Endothelial cell of umbilical vein (primary cell): ENCODE results near the gene NFS1. TPM values are rescaled to one million over a fixed set of nuclear protein-coding genes. Genes with fewer than 3 reads are reported as not detected.
"Not testable (repeated sequence)": the region's sequence is repeated elsewhere in the genome, so short reads cannot be mapped to it uniquely, and the experiment has no call there.

Experiments used
- BruUV-seq: library from RNA; stranded (reverse); fragments of 400-500 nt; replicated peaks from 2 replicates; lab custom pipeline; 2021; lab: Mats Ljungman, UMichigan
- CTCF ChIA-PET: fragments of 300-600, 350-600 bp; sonication (Branson Sonifier 250); formaldehyde crosslinking; loops from one replicate; lab custom pipeline; 2021; ENCODE audit warnings: antibody characterized with exemption, inconsistent platforms; lab: Charles Lee
- POLR2A ChIA-PET: fragments of 300-600, 350-600 bp; sonication (Branson Sonifier 250); formaldehyde crosslinking; loops from one replicate; lab custom pipeline; 2021; ENCODE audit warnings: antibody characterized with exemption, inconsistent platforms; lab: Charles Lee
- DNase-seq: peaks from one replicate; pipeline ENCODE4 v3.0.0-alpha.2; 2011; ENCODE audit warnings: low read depth, low spot score
- FAIRE-seq: peaks from 2 replicates; lab custom pipeline; 2011; peaks lifted over from hg19 to GRCh38; lab: Jason Lieb, UNC
- H2AFZ ChIP-seq: 2 replicates; pipeline ENCODE4 v1.6.0; 2012; ENCODE audit warnings: low read depth, low read length, control low read depth, inconsistent platforms
- H3K27ac ChIP-seq: 2 replicates; pipeline ENCODE4 v1.5.1; 2011; ENCODE audit warnings: low read depth, mild to moderate bottlenecking, control low read depth, low read length, moderate library complexity; ENCODE audit not compliant: insufficient read depth
- H3K27me3 ChIP-seq, 2 experiments: 2 replicates each; pipeline versions ENCODE4 v1.6.0 to v1.6.1; 2011; ENCODE audit warnings: low read length in 2 of 2, mixed read lengths in 1 of 2; ENCODE audit not compliant: control insufficient read depth in 2 of 2, insufficient read depth in 2 of 2
- H3K36me3 ChIP-seq, 2 experiments: 2 replicates in 1 of 2; 3 replicates in 1 of 2; pipeline ENCODE4 v1.5.1; 2011; ENCODE audit warnings: low read length in 2 of 2, mild to moderate bottlenecking in 1 of 2, moderate library complexity in 1 of 2; ENCODE audit not compliant: control insufficient read depth in 2 of 2, insufficient read depth in 2 of 2; ENCODE audit errors: extremely low read depth in 1 of 2
- H3K4me1 ChIP-seq: 3 replicates; pipeline ENCODE4 v1.5.1; 2011; ENCODE audit warnings: mild to moderate bottlenecking, low read length; ENCODE audit not compliant: control insufficient read depth, insufficient read depth; ENCODE audit errors: extremely low read depth
- H3K4me2 ChIP-seq: 2 replicates; pipeline ENCODE4 v1.6.1; 2011; ENCODE audit warnings: low read length, control low read depth, mixed read lengths; ENCODE audit not compliant: insufficient read depth
- H3K4me3 ChIP-seq, 3 experiments: fragments of 200-600 bp in 1 of 3; sonication (generic), shearing (Covaris generic) in 1 of 3; replicated peaks in 1 of 3; 2 replicates each; pipeline ENCODE4 v1.5.1; 2011 to 2016; ENCODE audit warnings: control low read depth in 3 of 3, low read length in 3 of 3, mild to moderate bottlenecking in 2 of 3, inconsistent platforms in 1 of 3, low read depth in 1 of 3, moderate library complexity in 1 of 3; ENCODE audit not compliant: insufficient read depth in 1 of 3
- H3K79me2 ChIP-seq: 2 replicates; pipeline ENCODE4 v1.6.0; 2012; ENCODE audit warnings: low read length, inconsistent platforms; ENCODE audit not compliant: control insufficient read depth, insufficient read depth
- H3K9ac ChIP-seq: replicated peaks from 2 replicates; pipeline ENCODE3; 2011; ENCODE audit warnings: low read length, control low read depth; ENCODE audit not compliant: insufficient read depth; ENCODE audit errors: extremely low read depth
- H3K9me1 ChIP-seq: replicated peaks from 3 replicates; pipeline ENCODE4 v1.6.0; 2011; ENCODE audit warnings: mild to moderate bottlenecking, low read length; ENCODE audit not compliant: control insufficient read depth, insufficient read depth; ENCODE audit errors: extremely low read depth
- H3K9me3 ChIP-seq: replicated peaks from 2 replicates; pipeline ENCODE4 v1.5.1; 2012; ENCODE audit warnings: low read length, inconsistent platforms; ENCODE audit not compliant: control insufficient read depth, insufficient read depth
- H4K20me1 ChIP-seq: replicated peaks from 2 replicates; pipeline ENCODE3; 2011; ENCODE audit warnings: mild to moderate bottlenecking, low read length; ENCODE audit not compliant: control insufficient read depth, insufficient read depth; ENCODE audit errors: extremely low read depth
- CTCF ChIP-seq, 2 donors: IDR thresholded peaks; 1 replicate in 1 of 2; 2 replicates in 1 of 2; pipeline ENCODE4 v1.5.1; 2011; ENCODE audit warnings: low read length in 2 of 2, mild to moderate bottlenecking in 2 of 2, moderate library complexity in 2 of 2, control low read depth in 1 of 2, inconsistent platforms in 1 of 2, low read depth in 1 of 2; ENCODE audit not compliant: insufficient read depth in 1 of 2; ENCODE audit errors: extremely low read depth in 1 of 2
- EZH2 ChIP-seq: IDR thresholded peaks from 2 replicates; pipeline ENCODE4 v1.6.1; 2012; ENCODE audit warnings: borderline replicate concordance, low read depth, mild to moderate bottlenecking, moderate library complexity, low read length, inconsistent platforms; ENCODE audit not compliant: severe bottlenecking
- FOS ChIP-seq: IDR thresholded peaks from 2 replicates; pipeline ENCODE4 v1.6.1; 2011; ENCODE audit warnings: mild to moderate bottlenecking, low read length, moderate library complexity, borderline replicate concordance; ENCODE audit not compliant: insufficient read depth
- GATA2 ChIP-seq: IDR thresholded peaks from 2 replicates; pipeline ENCODE4 v1.7.0; 2011; ENCODE audit warnings: low read depth, mild to moderate bottlenecking, moderate library complexity, mixed read lengths, low read length; ENCODE audit not compliant: insufficient read length, insufficient read depth
- JUN ChIP-seq: IDR thresholded peaks from 2 replicates; pipeline ENCODE4 v1.6.1; 2011; ENCODE audit warnings: borderline replicate concordance, low read depth; ENCODE audit not compliant: insufficient read length, insufficient read depth
- MYC ChIP-seq: IDR thresholded peaks from one replicate; pipeline ENCODE4 v1.6.1; 2011; ENCODE audit warnings: mild to moderate bottlenecking, low read depth, low read length
- POLR2A ChIP-seq: IDR thresholded peaks from 2 replicates; pipeline ENCODE4 v1.6.1; 2012; ENCODE audit warnings: low read depth, mild to moderate bottlenecking, control low read depth, low read length
- POLR2AphosphoS5 ChIP-seq: IDR thresholded peaks from 2 replicates; pipeline ENCODE4 v1.6.1; 2012; ENCODE audit warnings: low read depth, mild to moderate bottlenecking, control low read depth, low read length, moderate library complexity; ENCODE audit not compliant: insufficient read depth
- dilution Hi-C: fragments of 300-500 bp; cut with MboI; formaldehyde crosslinking; loops from one replicate; pipeline ENCODE4 v1.15.0; 2019; ENCODE audit warnings: low sequenced_read_pairs; ENCODE audit not compliant: extremely low pct_ligation_motif_present
- intact Hi-C: fragments of 100-400 bp; cut with micrococcal nuclease; formaldehyde crosslinking; loops from one replicate; pipeline ENCODE4 v1.10.0; 2022
- polyA plus RNA-seq, 4 experiments: library from polyadenylated mRNA; depleted of rRNA in 3 of 4; stranded (reverse) in 3 of 4; unstranded in 1 of 4; fragments of >200 nt; gene quantifications; 2 replicates each; pipeline versions ENCODE4 v1.2.1 to v1.2.3, GENCODE V29; 2011 to 2012; ENCODE audit warnings: missing spikeins in 1 of 4
- total RNA-seq: library from RNA; stranded (reverse); gene quantifications from 2 replicates; pipeline ENCODE4 v1.2.3, GENCODE V29; 2021
- TF ChIP-seq, protein P1 (sequence below): IDR thresholded peaks from 2 replicates; pipeline ENCODE4 v1.6.1; 2011; ENCODE audit not compliant: insufficient read depth, insufficient read length

The NFS1 gene
- total and polyA plus RNA-seq, 2 donors (not counting 3 experiments of a cell fraction or from before 2014, with no cell fraction given): 25.1 to 28.4 TPM

DNA sequence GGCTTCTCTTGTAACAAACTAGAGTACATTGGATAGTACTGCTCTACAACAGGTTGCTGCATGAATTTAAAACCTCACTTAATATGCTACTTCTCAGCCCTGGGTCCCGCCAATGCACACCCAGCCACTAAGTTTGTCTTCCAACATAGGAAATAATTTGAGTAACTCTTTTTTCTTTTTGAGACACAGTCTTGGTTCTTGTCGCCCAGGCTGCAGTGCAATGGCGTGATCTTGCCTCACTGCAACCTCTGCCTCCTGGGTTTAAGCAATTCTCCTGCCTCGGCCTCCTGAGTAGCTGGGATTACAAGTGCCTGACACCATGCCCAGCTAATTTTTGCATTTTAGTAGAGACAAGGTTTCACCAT is 24.1 kb upstream of the NFS1 start:
- not testable (repeated sequence) for H3K4me2 ChIP-seq, BruUV-seq, FAIRE-seq

GRCh38 chr20:35721621-35722020 is 22.5 kb upstream of the NFS1 start:
- no peak for FAIRE-seq
- intact Hi-C loops: loop anchor here (2.0 kb wide), 1 partner anchor 13 kb away; no protein-coding TSS in a partner anchor
- Histone ChIP-seq H3K9me3 (no peaks in the 10 kb centered on the region), H2AFZ (no peak overlapping the region), H3K27me3 (no peaks in the 10 kb centered on the region), H3K79me2 (peaks cover 86% of the 10 kb centered on the region), H3K4me2 (no peak overlapping the region), H3K36me3 (peaks cover 55 to 57% of the 10 kb centered on the region in 2 experiments), H3K4me1 (no peaks in the 10 kb centered on the region), H3K27ac (no peak overlapping the region), H3K9ac (no peak overlapping the region), H4K20me1 (peaks cover 8% of the 10 kb centered on the region), H3K9me1 (no peaks in the 10 kb centered on the region), H3K4me3 (no peak overlapping the region)
- ChIA-PET CTCF (no interaction called here), POLR2A (interaction anchor here (0.8 to 1.3 kb wide), 2 partner anchors 14 to 21 kb away, joined by 3 to 9 read pairs; partner anchors contain the start of gene RBM39)
- no peak for TF ChIP-seq EZH2
- TF ChIP-seq POLR2A: no peak
- no peak for TF ChIP-seq CTCF (IDR thresholded peaks at IDR 0.05; ENCODE audit: extremely low read depth in 1 of 2, insufficient read depth in 1 of 2, low read depth in 1 of 2, low read length in 2 of 2)
- no peak for TF ChIP-seq POLR2AphosphoS5
- TF ChIP-seq JUN: no peak
- TF ChIP-seq, protein P1, sequence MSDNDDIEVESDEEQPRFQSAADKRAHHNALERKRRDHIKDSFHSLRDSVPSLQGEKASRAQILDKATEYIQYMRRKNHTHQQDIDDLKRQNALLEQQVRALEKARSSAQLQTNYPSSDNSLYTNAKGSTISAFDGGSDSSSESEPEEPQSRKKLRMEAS: no peak
- TF ChIP-seq FOS: no peak
- TF ChIP-seq GATA2: no peak
- TF ChIP-seq MYC: no peak
- no TSS peak for BruUV-seq
- no peak for DNase-seq
- dilution Hi-C loops: no loop called here

More for the DNA sequence above, 24.1 kb upstream of the NFS1 start:
- H3K4me3 ChIP-seq, H3K4me1 ChIP-seq, CTCF ChIA-PET, H3K9me3 ChIP-seq, H2AFZ ChIP-seq, H4K20me1 ChIP-seq, dilution Hi-C loops, H3K27ac ChIP-seq, H3K27me3 ChIP-seq, DNase-seq, H3K9me1 ChIP-seq, H3K9ac ChIP-seq, intact Hi-C loops: not testable (repeated sequence)
- H3K36me3 ChIP-seq: peaks cover 54 to 65% of the 10 kb centered on the region in 2 experiments
- POLR2A ChIA-PET: interaction anchor here (1.3 kb wide), 1 partner anchor 10 kb away, joined by 4 read pairs; no protein-coding TSS in a partner anchor
- peaks cover 86% of the 10 kb centered on the region for H3K79me2 ChIP-seq
